ENCODE data around the gene PPP5C.

DNA sequence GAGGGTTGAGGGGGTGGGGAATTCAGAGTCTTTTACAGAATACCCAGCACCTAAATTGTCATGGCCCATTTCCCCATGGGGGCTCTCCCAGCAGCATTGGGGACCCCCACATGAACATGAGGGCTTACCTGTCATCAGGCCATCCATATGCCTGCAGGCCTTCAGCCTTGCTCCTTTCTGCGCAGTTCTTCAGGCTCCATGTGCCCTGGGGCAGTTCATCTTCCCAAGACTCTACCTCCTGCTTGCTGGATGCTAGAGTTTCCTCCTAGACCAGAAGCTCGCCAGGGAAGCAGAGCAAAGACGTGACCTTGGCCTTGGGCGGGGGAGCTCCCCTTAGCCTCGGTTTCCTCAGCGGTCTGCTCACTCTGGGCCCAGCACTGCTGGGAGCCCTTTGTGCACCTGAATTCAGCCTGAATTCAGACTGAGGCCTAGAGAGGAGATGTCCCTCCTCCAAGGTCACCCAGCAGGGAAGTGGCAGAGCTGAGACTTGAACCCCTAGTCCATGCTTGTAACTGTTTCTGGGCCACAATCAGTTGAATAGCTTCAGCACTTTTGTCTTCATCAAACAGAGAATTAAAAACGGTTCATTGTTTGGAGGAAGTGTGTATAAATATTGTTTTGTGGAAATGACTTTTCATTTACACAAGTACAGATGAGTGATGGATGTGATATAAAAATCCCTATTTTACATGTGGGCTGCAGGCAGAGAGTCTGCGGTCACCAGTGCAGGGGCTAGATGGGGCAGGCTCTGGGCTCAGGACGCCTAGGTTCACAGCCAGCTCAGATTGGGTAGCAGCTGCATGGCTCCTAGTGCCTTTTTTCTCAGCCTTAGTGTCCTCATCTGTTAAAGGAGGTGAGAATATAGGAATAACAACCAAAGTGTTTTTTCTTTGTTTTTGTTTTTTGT lies 9.5 kb downstream of the PPP5C start:
- TF ChIP-seq, protein P1, sequence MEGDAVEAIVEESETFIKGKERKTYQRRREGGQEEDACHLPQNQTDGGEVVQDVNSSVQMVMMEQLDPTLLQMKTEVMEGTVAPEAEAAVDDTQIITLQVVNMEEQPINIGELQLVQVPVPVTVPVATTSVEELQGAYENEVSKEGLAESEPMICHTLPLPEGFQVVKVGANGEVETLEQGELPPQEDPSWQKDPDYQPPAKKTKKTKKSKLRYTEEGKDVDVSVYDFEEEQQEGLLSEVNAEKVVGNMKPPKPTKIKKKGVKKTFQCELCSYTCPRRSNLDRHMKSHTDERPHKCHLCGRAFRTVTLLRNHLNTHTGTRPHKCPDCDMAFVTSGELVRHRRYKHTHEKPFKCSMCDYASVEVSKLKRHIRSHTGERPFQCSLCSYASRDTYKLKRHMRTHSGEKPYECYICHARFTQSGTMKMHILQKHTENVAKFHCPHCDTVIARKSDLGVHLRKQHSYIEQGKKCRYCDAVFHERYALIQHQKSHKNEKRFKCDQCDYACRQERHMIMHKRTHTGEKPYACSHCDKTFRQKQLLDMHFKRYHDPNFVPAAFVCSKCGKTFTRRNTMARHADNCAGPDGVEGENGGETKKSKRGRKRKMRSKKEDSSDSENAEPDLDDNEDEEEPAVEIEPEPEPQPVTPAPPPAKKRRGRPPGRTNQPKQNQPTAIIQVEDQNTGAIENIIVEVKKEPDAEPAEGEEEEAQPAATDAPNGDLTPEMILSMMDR (conservative IDR thresholded peaks at IDR 0.05): no peak
- TF ChIP-seq EZH2 (IDR thresholded peaks at IDR 0.05; ENCODE audit: low read depth): no peak
